GM12864 (cell line): ENCODE measurements around the gene TGM2.

Source experiments
- DNase-seq: peaks from one replicate; pipeline ENCODE4 v3.0.0-alpha.2; 2011; ENCODE audit warnings: low read depth
- H3K4me3 ChIP-seq: 2 replicates; pipeline ENCODE4 v1.5.1; 2011; ENCODE audit warnings: mild to moderate bottlenecking, low read depth, low read length, control low read depth
- TF ChIP-seq, protein P1 (sequence below): IDR thresholded peaks from 2 replicates; pipeline ENCODE4 v1.5.1; 2011; ENCODE audit warnings: low read depth, mild to moderate bottlenecking, moderate library complexity, low read length, control low read depth, inconsistent platforms; ENCODE audit errors: missing control alignments

TGM2 gene

DNA sequence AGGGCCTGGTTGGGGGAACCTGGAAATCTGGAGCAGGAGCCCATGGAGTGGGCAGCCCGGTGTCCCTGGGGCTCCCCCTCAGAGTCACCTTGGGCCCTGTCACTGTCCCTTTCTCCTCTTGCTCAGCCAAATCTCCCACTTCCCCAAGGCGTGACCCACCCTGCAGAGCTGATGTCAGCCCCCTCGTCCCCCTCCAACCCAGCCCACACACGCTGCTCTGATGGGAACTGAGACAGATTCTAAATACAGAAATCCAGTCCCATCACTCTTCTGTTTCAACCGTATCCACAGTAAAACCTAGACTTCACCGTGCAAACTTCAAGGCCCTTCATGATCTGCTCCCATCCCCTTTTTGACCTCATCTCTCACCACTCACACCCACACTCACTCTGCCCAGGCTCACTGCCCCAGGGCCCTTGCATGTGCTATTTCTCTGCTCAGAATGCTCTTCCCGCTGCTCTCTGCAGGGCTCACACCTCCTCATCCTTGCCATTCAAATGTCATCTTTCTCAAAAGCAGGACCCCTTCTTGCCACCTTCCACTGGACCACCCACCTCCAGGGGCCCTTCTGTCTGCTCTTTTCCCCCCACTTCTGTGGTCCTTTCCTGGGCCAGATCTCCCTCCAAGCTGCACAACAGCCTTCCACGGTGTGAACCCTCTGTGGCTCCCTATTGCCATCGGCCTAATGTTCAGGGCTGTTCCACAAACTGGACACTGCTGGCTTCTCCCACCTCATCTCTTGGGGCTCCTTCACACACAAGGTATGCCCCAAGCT, 16.6 kb downstream of the TGM2 start:
- TF ChIP-seq, protein P1, sequence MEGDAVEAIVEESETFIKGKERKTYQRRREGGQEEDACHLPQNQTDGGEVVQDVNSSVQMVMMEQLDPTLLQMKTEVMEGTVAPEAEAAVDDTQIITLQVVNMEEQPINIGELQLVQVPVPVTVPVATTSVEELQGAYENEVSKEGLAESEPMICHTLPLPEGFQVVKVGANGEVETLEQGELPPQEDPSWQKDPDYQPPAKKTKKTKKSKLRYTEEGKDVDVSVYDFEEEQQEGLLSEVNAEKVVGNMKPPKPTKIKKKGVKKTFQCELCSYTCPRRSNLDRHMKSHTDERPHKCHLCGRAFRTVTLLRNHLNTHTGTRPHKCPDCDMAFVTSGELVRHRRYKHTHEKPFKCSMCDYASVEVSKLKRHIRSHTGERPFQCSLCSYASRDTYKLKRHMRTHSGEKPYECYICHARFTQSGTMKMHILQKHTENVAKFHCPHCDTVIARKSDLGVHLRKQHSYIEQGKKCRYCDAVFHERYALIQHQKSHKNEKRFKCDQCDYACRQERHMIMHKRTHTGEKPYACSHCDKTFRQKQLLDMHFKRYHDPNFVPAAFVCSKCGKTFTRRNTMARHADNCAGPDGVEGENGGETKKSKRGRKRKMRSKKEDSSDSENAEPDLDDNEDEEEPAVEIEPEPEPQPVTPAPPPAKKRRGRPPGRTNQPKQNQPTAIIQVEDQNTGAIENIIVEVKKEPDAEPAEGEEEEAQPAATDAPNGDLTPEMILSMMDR, result no peak
- DNase-seq, result no peak
- no peak overlapping the region for H3K4me3 ChIP-seq

DNA sequence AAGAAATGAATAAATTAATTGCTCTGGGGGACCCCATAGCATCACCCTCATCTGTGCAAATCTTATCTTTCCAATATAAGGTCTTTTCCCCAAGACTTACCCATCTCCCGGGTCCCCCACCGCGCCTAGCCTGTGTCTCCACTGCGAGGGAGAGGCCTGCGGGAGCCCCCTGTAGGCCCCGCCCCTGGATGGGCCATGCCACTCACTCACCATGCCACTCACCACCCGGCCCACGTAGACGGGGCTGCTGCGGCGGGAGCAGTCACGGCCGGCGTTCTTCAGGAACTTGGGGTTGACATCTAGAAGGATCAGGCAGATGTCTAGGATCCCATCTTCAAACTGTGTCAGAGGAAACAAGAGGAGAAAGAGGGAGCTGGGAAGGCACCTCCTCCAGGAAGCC, 17.3 kb downstream of the TGM2 start:
- TF ChIP-seq, protein P1, result no peak
- H3K4me3 ChIP-seq, result no peak overlapping the region
- no peak for DNase-seq

GRCh38 chr20:38147163-38147562, 17.9 kb downstream of the TGM2 start:
- H3K4me3 ChIP-seq, result no peak overlapping the region
- TF ChIP-seq, protein P1, result no peak
- no peak for DNase-seq

- TF ChIP-seq, protein P1, result no peak
- DNase-seq, result no peak
- no peak overlapping the region for H3K4me3 ChIP-seq
Measured at GRCh38 chr20:38146628-38147027, 18.4 kb downstream of the TGM2 start.

- H3K4me3 ChIP-seq, result no peak overlapping the region
- no peak for DNase-seq
- TF ChIP-seq, protein P1, result no peak
Measured at GRCh38 chr20:38146156-38146555, 18.9 kb downstream of the TGM2 start.

DNA sequence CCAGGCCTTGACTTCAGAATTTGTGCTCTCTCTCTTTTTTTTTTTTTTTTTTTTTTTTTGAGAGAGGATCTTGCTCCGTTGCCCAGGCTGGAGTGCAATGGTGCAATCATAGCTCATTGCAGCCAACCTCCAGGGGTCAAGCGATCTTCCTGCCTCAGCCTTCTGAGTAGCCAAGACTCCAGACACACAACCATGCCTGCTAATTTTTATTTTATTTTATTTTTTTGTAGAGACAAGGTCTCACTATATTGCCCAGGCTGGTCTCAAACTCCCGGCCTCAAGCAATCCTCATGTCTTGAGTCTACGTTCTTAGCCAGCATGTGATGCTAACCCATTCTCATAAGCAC, 19.4 kb downstream of the TGM2 start:
- DNase-seq, result no peak
- H3K4me3 ChIP-seq, result no peak overlapping the region
- TF ChIP-seq, protein P1, result no peak
